SU-DHL-6 (cell line): ENCODE results near the gene MRO.

Source experiments
- H2AFZ ChIP-seq: fragments of 200-600 bp; sonication (generic); 2 replicates; pipeline ENCODE4 v1.6.1; 2014; ENCODE audit warnings: low read depth, mild to moderate bottlenecking, moderate library complexity, mixed read lengths, antibody characterized with exemption, low read length; ENCODE audit not compliant: severe bottlenecking
- H3F3A ChIP-seq: fragments of 200-600 bp; shearing (Covaris generic); 2 replicates; pipeline ENCODE4 v1.6.0; 2016; ENCODE audit warnings: antibody characterized with exemption, mild to moderate bottlenecking; ENCODE audit not compliant: insufficient read depth
- H3K27ac ChIP-seq: fragments of 200-600 bp; sonication (generic); 2 replicates; pipeline ENCODE4 v1.5.1; 2016; ENCODE audit warnings: low read depth, mild to moderate bottlenecking, low read length, moderate library complexity, mixed read lengths
- H3K27me3 ChIP-seq: fragments of 200-600 bp; sonication (generic), shearing (Covaris generic); 2 replicates; pipeline ENCODE4 v1.6.0; 2014; ENCODE audit warnings: mild to moderate bottlenecking, low read length
- H3K36me3 ChIP-seq: fragments of 200-600 bp; sonication (generic); 2 replicates; pipeline ENCODE4 v1.6.1; 2014; ENCODE audit warnings: mild to moderate bottlenecking, low read length, mixed read lengths
- H3K4me2 ChIP-seq: fragments of 300-600, 200-600 bp; shearing (Covaris generic), sonication (generic); 2 replicates; pipeline ENCODE4 v1.6.0; 2014; ENCODE audit warnings: low read length, low read depth, mild to moderate bottlenecking; ENCODE audit not compliant: poor library complexity, severe bottlenecking
- H3K4me3 ChIP-seq: fragments of 200-600 bp; sonication (generic); 2 replicates; pipeline ENCODE4 v1.5.1; 2014; ENCODE audit warnings: antibody characterized with exemption, low read length, mild to moderate bottlenecking, mixed read lengths; ENCODE audit not compliant: insufficient read depth, poor library complexity, severe bottlenecking
- H3K79me2 ChIP-seq: fragments of 200-600 bp; sonication (generic); 2 replicates; pipeline ENCODE4 v1.6.1; 2014; ENCODE audit warnings: mild to moderate bottlenecking, low read length, moderate library complexity; ENCODE audit not compliant: insufficient read depth
- H3K9ac ChIP-seq: fragments of 200-600 bp; sonication (generic); 2 replicates; pipeline ENCODE4 v1.7.0; 2014; ENCODE audit warnings: mild to moderate bottlenecking, low read length
- H3K9me2 ChIP-seq: fragments of 200-600 bp; sonication (generic); replicated peaks from 2 replicates; pipeline ENCODE4 v1.6.1; 2014; ENCODE audit warnings: low read length; ENCODE audit not compliant: insufficient read depth
- H3K9me3 ChIP-seq: fragments of 200-600 bp; sonication (generic); 2 replicates; pipeline ENCODE4 v1.6.1; 2014; ENCODE audit warnings: low read length, mixed read lengths; ENCODE audit not compliant: insufficient read depth
- H4K20me1 ChIP-seq: fragments of 200-600 bp; sonication (generic); 2 replicates; pipeline ENCODE4 v1.6.1; 2014; ENCODE audit warnings: low read depth, mild to moderate bottlenecking, antibody characterized with exemption, low read length, moderate library complexity, mixed read lengths
- CTCF ChIP-seq: fragments of 200-600 bp; sonication (generic); IDR thresholded peaks from one replicate; pipeline ENCODE4 v1.5.1; 2017; ENCODE audit warnings: antibody characterized with exemption, mild to moderate bottlenecking, low read length, moderate library complexity; ENCODE audit not compliant: insufficient read depth, poor library complexity, severe bottlenecking
- EZH2phosphoT487 ChIP-seq: fragments of 200-600 bp; sonication (generic), shearing (Covaris generic); conservative IDR thresholded peaks from 2 replicates; pipeline ENCODE4 v1.6.1; 2018; ENCODE audit warnings: mild to moderate bottlenecking, antibody characterized with exemption, low read length, moderate library complexity, mixed read lengths

The MRO gene

DNA sequence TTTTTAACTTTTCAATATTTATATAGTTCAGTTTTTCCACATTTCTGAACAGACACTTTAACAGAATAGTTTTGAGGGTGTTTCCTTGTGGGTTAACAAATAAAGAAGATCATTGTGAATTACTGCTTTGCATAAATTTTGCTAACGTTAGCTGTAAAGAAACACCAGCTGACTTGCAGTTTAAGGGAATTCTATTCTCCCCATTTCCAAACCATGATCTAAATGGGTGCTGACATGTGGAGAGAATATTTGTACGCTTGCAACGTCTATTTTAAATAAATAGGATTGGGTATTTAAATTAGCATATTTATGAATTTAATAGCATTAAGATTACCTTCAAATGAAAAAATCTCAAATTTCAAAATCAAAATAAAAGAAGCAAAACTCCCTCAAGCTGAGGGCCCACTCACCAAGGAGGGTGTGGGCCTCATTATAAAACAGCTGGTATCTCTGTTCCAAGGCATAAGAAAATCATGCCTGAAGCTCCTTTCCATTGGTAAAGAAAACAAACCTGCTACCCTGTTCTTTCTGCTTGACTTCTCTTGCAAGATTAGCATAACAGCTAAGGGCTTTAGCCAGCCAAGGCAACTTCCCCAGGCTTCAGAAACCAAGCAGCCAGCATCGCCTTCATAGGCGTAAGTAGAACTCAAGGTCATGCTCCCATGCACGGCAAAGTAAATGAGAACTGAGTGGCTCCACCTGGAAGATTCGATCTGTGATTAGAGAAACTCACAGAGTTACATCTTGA is 3.2 kb downstream of the MRO start:
- no peaks in the 10 kb centered on the region for H3K79me2 ChIP-seq
- H3K9me2 ChIP-seq, result no peaks in the 10 kb centered on the region
- H4K20me1 ChIP-seq, result no peaks in the 10 kb centered on the region
- no peak overlapping the region for H3K4me2 ChIP-seq
- no peaks in the 10 kb centered on the region for H3F3A ChIP-seq
- no peaks in the 10 kb centered on the region for H3K9me3 ChIP-seq
- H2AFZ ChIP-seq, result no peak overlapping the region
- no peak for TF ChIP-seq CTCF
- TF ChIP-seq EZH2phosphoT487, result no peak
- H3K27ac ChIP-seq, result no peak overlapping the region
- no peaks in the 10 kb centered on the region for H3K27me3 ChIP-seq
- no peak overlapping the region for H3K4me3 ChIP-seq
- H3K9ac ChIP-seq, result no peak overlapping the region
- H3K36me3 ChIP-seq, result no peaks in the 10 kb centered on the region

DNA sequence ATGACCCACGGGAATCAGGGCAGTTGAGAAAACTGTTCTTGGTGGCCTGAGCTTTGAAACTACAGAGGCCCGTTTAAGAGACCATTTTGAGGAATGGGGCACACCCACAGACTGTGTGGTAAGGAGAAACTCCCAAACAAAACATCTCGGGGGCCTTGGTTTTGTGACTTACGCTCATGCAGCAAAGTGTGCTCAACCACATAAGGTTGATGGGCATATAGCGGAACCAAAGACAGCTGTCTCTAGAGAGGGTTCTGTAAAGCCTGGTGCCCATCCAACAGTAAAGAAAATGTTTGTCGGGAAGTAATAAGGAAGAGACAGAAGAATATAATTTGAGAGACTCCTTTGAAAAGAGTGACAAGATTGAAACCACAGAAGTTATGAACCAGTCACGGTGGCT is 5.4 kb downstream of the MRO start:
- no peaks in the 10 kb centered on the region for H3F3A ChIP-seq
- no peaks in the 10 kb centered on the region for H3K27me3 ChIP-seq
- H3K27ac ChIP-seq, result no peak overlapping the region
- TF ChIP-seq CTCF (no peak), EZH2phosphoT487 (no peak)
- no peak overlapping the region for H3K4me3 ChIP-seq
- no peaks in the 10 kb centered on the region for H3K9me3 ChIP-seq
- no peak overlapping the region for H2AFZ ChIP-seq
- H3K4me2 ChIP-seq, result no peak overlapping the region
- H3K9me2 ChIP-seq, result no peaks in the 10 kb centered on the region
- H3K9ac ChIP-seq, result no peak overlapping the region
- no peaks in the 10 kb centered on the region for H3K36me3 ChIP-seq
- H3K79me2 ChIP-seq, result no peaks in the 10 kb centered on the region
- no peaks in the 10 kb centered on the region for H4K20me1 ChIP-seq

- Histone ChIP-seq H3K4me2 (no peak overlapping the region), H3K79me2 (no peaks in the 10 kb centered on the region), H3K9me3 (no peaks in the 10 kb centered on the region), H3K9ac (no peak overlapping the region), H3K4me3 (no peak overlapping the region), H3K36me3 (no peaks in the 10 kb centered on the region), H2AFZ (no peak overlapping the region), H4K20me1 (no peaks in the 10 kb centered on the region), H3K27me3 (no peaks in the 10 kb centered on the region), H3K9me2 (no peaks in the 10 kb centered on the region), H3K27ac (no peak overlapping the region), H3F3A (no peaks in the 10 kb centered on the region)
- TF ChIP-seq EZH2phosphoT487 (no peak), CTCF (no peak)
Measured at GRCh38 chr18:50813353-50813752, 6.5 kb downstream of the MRO start.
